Suppressor macrophage treated with lipopolysaccharide for 1 hour (primary cell): ENCODE measurements around the gene PCSK6.
"Not testable (repeated sequence)": the region's sequence is repeated elsewhere in the genome, so short reads cannot be mapped to it uniquely, and the experiment has no call there.

Experiments used
- DNase-seq, 3 donors: peaks; one replicate each; pipeline ENCODE4 v3.0.0-alpha.2; 2020 to 2022

The PCSK6 gene

DNA sequence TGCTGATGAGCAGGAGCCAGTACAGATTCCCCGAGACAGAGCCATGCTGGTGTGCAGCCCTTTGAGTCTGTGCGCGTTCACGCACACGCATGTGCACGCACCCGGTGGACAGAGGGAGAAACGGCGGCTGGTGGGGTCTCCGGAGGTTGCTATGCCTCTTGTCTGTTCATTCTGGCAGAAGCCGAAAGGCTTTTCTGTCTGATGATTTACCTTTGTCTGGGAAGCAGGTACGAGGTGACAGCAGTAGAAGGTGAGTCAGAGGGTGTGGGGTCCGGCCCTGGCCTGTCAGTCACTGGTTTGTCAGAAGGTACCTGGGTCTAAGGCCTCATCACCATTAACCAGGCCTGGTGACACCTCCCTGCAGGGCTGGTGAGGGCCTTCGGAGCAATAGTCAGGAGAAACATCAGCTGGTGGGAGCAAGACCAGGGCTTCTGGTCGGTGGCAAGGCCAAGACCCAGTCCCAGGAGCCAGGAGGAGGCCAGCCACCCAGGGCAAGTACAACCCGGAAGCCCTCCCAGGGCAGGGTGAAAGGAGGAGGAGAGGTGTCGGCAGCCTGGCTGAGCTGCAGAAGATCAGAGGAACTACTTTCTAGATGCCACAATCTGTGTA lies 7.5 kb downstream of the PCSK6 start:
- no peak for DNase-seq

DNA sequence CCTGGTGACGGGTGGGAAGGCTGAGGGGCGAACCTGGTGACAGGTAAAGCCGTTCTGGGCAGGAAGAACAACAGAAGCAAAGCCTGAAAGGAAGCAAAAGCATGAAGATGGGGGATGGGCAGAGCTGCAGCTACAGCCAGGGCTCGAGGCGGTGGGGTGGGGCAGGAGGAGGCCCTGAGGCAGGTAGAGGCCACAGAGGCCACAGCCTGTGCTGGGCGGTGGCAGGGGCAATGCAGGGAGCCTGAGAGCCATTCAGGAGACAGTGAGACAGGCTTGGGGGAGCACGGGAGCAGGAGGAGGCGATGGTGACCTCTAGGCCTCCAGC lies 8.2 kb downstream of the PCSK6 start:
- no peak for DNase-seq

- no peak for DNase-seq
Measured at GRCh38 chr15:101480613-101481380, 8.7 kb downstream of the PCSK6 start.

- no peak for DNase-seq
Measured at GRCh38 chr15:101479851-101480612, 9.5 kb downstream of the PCSK6 start.

GRCh38 chr15:101479342-101479845 lies 10.1 kb downstream of the PCSK6 start:
- no peak for DNase-seq

- no peak for DNase-seq
Measured at GRCh38 chr15:101478701-101479341, 10.7 kb downstream of the PCSK6 start.

DNA sequence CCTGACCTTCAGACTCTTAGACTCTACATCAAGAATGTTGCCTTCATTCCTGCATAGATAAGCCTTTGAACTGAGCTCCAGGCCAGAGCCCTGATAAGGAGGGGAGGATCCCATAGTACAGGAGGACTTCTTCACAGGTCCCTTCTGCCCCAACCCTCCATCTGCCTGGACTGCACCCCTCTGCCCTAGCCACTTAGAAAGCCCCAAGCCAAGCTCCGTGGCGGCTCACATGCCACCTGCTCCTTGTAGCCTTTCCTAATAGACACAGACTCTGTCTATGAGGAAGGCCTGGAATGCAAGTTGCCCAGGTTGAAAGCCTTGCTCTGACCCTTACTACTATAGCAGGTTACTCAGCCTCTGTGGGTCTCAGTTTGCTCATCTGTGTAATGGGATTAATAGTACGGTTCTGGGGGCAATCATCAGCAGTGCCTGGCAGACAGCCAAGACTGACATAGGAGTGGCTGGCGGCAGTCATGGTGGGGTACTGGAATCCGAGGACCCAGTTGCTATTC lies 11.6 kb downstream of the PCSK6 start:
- DNase-seq: no peak

- no peak for DNase-seq
Measured at GRCh38 chr15:101476756-101477155, 12.8 kb downstream of the PCSK6 start.

GRCh38 chr15:101474983-101475382 lies 14.5 kb downstream of the PCSK6 start:
- no peak for DNase-seq

GRCh38 chr15:101474233-101474632 lies 15.3 kb downstream of the PCSK6 start:
- no peak for DNase-seq

- DNase-seq: no peak
Measured at GRCh38 chr15:101472033-101472432, 17.5 kb downstream of the PCSK6 start.

GRCh38 chr15:101470548-101471239 lies 18.8 kb downstream of the PCSK6 start:
- DNase-seq: no peak

GRCh38 chr15:101469520-101470288 lies 19.8 kb downstream of the PCSK6 start:
- DNase-seq: no peak

- no peak for DNase-seq
Measured at GRCh38 chr15:101466188-101466587, 23.3 kb downstream of the PCSK6 start.

DNA sequence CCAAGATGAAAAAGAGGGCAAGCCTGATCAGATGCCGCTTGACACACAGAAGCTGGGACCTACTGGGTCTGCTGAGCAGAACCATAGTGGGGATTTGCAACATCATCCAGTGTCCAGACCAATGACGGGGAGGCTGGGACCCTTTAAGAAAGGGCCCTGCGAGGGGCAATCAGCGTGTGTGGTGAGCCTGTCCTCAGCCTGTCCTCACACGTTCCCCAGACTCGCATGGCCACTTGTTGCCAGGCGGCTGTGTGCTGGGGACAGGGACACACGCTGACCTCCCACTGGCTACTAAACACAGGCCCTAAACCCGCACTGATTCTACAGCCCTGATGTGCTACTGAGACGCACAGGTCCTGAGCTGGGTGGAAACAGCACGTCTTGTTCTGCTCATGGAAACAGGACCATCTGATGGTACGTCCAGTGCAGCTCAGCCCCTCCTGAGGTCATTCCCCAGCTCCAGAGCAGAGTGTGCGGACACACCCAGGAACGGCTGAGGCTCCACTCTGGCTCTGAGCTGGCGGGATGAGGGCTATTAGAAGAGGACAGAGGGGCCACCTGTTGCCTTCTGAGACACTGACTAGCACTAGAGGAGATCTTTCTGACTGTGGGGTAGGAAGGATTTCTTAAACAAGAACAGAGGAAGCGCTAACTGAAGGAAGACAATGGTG lies 24.4 kb downstream of the PCSK6 start:
- DNase-seq: no peak

DNA sequence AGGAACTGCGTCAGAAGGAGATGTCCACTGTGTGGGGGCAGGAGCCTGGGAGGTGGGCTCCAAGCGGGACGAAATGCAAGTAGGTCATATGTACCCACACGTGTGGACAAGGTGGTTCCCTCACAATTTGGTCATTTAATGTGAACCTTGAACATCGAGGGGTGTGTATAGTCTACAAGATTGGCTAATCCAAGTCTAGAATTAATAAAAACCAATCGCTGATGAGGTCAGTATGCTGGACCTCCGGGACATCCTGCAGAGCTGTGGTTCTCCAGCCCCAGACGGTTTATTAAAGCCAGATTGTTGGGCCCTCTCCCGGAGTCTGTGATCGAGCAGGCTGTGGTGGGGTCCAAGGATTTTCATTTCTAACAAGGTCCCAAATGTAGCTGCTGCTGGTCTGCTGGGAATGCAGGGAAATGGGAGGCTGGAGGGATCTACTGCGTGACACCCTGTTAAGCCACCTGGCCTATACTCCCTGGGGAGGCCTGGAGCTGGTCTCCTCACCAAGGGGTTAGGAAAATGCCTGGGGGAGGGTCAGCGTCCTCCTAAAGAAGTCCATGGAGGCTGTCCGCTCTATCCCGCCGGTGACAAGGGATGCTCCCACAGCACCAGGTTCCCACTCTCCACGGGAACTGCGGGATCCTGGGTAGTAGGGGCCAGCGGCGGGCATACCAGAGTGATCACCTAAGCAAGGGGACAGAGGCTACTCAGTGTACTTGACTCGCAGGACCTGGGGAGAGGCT lies 25.1 kb downstream of the PCSK6 start:
- no peak for DNase-seq

DNA sequence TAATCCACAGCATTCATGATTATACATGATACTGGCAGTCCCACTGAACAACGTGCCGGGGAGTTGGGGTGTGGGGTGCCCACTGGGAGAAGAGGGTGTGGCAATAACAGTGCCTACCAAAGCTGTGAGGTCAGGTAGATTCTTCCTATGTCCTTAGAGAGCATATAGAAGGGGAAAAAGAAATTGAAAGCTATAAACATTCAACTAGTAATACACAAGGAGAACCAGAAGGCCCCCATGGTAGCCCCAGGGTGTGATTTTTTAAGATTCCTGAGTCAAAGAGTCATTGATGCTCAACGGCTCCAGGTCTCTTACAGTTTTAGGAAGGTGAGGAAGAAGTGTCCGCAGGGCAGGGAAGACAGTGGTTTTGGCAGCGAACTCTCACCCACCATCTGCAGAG lies 25.8 kb downstream of the PCSK6 start:
- not testable (repeated sequence) for DNase-seq

- no peak for DNase-seq
Measured at GRCh38 chr15:101463270-101463669, 26.2 kb downstream of the PCSK6 start.

GRCh38 chr15:101461097-101461496 lies 28.4 kb downstream of the PCSK6 start:
- no peak for DNase-seq

DNA sequence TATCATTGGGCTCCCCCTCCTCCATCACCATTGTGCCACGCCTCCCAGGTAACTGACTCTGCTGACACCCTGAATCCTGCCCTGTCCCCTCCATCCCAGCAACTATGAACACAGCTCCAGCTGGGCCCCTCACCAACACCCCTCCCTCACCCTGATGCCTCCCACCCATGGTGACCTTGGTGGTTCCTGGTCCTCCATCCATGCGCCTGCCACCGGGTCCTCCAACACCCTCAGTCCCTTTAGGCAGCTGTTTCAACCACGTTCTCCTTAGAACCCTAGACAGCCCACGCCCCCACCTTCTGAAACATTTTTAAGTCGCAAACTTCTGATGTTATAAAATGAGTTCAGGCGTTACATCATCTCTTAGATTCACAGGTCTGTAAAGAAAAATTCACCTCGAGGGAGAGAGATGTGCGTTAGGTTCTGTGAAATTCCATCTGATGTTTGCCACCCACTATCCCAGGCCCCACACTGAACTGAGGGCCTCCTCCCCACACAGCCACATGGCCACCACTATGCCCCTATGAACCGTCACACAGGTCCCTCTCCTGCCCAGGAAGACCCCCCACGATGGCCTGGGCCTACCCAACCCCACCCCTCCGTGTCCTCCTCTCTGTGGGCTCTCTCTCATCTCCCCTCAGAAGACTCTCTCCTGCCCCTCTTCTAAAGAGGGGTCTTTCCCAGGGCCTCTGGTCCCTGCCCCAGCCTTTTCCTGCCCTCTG lies 29.8 kb downstream of the PCSK6 start:
- DNase-seq: no peak
